GM13976 (cell line): ENCODE data around the gene FAM53B.

ENCODE experiments used
- DNase-seq: peaks from one replicate; pipeline ENCODE4 v3.0.0; 2012; ENCODE audit warnings: low spot score
- CTCF ChIP-seq: IDR thresholded peaks from 2 replicates; pipeline ENCODE4 v1.5.1; 2012; ENCODE audit warnings: borderline replicate concordance, mild to moderate bottlenecking; ENCODE audit not compliant: insufficient read depth; ENCODE audit errors: extremely low read depth, missing control alignments, control extremely low read depth
- in situ Hi-C: fragments of 300-500 bp; cut with MboI; formaldehyde crosslinking; loops from one replicate; pipeline ENCODE4 v1.12.0; 2022; ENCODE audit warnings: low sequenced_read_pairs, mixed read lengths, inconsistent platforms; ENCODE audit not compliant: unreplicated experiment

The FAM53B gene

GRCh38 chr10:124732931-124733570, 11.1 kb downstream of the FAM53B start:
- DNase-seq: peak; percentile 66
- in situ Hi-C loops: no loop called here

GRCh38 chr10:124731551-124731950, 12.6 kb downstream of the FAM53B start:
- in situ Hi-C loops: no loop called here
- no peak for TF ChIP-seq CTCF
- no peak for DNase-seq

More at GRCh38 chr10:124732931-124733570, 11.1 kb downstream of the FAM53B start:
- no peak for TF ChIP-seq CTCF

- in situ Hi-C loops: no loop called here
- no peak for TF ChIP-seq CTCF
- DNase-seq: no peak
These were observed 13.4 kb downstream of the FAM53B start for GRCh38 chr10:124730790-124731189.

- in situ Hi-C loops: no loop called here
- no peak for TF ChIP-seq CTCF
- DNase-seq: no peak
These were observed 15.1 kb downstream of the FAM53B start for GRCh38 chr10:124728830-124729661.

- DNase-seq: no peak
- no peak for TF ChIP-seq CTCF
These were observed 15.9 kb downstream of the FAM53B start for GRCh38 chr10:124728071-124728829.

GRCh38 chr10:124727361-124727960, 16.7 kb downstream of the FAM53B start:
- no peak for DNase-seq
- TF ChIP-seq CTCF: no peak
- in situ Hi-C loops: no loop called here

More at GRCh38 chr10:124728071-124728829, 15.9 kb downstream of the FAM53B start:
- in situ Hi-C loops: no loop called here
